NCI-H2227 (cell line): ENCODE data around the gene SLC43A2.
A peak's percentile ranks its signal among the peaks of the same experiment; 100 is the strongest.
"Not testable (repeated sequence)": the region's sequence is repeated elsewhere in the genome, so short reads cannot be mapped to it uniquely, and the experiment has no call there.

Experiments used
- DNase-seq: peaks from one replicate; lab custom pipeline; 2025; ENCODE audit not compliant: unreplicated experiment; lab: John Stamatoyannopoulos, UW

Gene SLC43A2

DNA sequence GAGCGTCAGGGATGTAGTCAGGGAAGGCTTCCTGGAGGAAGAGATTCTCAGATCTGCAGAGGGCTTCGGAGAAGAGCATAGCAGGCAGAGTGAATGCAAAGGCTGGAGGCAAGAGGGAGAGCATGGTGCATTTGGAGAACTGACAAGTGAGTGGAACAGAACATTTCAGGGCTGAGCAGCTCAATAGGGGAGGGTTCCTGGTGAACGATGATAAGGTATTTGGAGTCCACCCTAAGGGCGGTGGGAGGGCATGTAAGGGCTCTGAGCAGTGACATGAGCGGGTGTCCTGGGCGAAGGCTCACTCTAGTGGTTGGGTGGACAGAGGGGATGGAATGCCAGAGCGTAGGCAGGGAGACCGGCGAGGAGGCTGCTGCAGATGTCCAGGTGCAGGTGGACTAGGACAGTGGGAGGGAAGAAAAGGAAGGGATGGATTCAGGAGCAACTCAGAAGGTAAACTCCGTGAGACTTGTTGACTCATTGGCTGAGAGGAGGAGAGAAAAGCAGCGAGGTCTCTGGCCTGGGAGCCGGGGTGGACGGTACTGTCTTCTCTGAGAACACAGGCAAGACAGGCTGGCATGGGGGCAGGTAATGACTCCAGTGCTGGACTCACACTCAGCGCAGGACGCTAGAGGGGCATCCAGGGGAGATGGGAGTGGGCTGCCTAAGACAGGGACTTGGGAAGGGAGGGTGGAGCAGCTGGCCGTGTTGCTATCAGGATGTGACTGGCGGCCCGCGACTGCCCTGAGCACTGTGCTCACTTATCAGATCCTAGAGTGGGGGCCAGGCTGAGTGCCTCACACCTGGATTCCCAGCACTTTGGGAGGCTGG is 64.6 kb downstream of the SLC43A2 start:
- no peak for DNase-seq

DNA sequence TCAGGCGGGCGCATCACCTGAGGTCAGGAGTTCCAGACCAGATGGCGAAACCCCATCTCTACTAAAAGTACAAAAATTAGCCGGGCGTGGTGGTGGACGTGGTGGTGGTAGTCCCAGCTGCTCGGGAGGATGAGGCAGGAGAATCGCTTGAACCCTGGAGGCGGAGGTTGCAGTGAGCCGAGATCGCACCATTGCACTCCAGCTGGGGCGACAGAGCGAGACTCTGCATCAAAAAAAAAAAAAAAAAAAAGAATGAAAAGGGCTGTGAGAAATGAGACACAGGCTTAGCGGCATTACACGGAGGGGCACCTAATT is 65.2 kb downstream of the SLC43A2 start:
- not testable (repeated sequence) for DNase-seq

DNA sequence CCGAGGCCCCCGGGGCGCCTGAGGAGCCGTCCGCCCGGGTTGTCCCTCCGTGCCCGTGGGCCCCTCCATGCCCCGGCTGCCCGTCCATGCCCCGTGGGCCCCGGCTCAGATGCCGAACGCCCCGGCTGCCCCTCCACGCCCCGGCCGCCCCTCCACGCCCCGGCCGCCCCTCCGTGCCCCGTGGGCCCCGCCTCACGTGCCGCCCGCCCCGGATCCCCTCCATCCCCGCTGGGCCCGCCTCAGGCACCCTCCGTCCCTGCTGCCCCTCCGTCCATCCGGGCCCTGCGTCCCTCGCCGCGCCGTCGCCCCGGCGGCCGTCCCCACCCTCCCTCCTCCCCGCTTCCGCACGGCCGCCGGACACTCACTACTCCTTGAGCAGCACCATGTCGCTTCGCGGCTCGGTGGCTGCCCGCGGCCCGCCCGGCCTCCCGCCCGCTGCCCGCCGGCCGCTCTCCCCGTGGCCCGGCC is 66.4 kb downstream of the SLC43A2 start:
- DNase-seq, result peak; percentile 66

DNA sequence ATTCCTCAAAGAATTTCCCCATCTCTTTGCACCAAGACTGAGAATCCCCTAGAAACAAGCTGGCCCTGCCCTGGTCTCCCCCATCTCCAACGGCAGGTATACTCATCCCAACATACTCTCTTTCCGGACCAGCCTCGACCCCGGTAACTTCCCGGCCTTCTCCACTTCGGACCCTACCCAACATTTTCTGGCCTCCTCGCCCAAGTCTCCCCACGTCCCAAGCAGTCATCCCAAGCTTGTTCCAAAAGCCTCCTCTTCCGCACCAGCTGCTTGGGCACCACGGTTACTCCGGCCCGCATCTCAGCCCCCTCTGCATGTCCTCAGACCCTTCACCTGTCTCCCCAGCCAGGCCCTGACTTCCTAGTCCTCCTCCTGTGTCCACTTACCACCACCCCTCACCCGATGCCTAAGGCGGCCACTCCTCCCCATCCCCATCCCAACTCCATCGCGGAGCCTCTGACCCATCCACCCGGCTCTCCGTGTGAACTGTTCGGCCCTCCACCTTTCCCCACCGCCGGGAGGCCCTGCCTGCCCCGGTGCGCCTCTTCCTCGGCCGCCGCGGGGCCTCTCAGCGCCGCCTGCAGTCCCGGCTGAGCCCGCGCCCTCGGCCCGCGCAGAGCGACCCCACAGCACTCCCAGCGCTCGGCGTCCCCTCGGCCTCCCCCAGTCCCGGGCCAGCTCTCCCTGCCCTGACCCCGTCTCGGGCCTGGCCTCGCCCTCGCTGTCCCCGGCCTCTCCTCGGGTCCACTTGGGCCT is 67.0 kb downstream of the SLC43A2 start:
- peak; percentile 18 for DNase-seq

DNA sequence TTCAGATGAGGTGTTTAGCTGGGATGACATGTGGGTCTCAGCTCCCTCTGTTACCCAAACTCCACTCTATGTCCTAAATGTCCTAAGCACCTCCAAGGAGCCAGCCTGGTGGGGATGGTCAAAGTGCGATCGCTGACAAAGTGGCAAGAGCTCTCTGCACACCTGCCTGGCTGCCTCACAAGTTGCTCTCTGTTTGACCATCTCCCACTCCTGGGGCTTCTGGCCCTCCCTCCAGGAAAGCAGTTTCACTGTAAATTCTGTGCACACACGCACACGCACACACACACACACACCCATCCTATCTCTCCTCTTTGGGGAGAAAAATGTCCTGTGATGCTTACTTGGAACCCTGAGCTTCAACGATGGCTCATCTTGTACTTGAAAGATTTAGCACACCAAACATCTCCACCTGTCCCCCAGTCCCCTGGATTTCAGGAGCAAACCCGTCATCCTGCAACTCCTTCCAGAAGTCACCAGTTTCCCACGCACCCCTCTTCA is 67.7 kb downstream of the SLC43A2 start:
- DNase-seq, result no peak

DNA sequence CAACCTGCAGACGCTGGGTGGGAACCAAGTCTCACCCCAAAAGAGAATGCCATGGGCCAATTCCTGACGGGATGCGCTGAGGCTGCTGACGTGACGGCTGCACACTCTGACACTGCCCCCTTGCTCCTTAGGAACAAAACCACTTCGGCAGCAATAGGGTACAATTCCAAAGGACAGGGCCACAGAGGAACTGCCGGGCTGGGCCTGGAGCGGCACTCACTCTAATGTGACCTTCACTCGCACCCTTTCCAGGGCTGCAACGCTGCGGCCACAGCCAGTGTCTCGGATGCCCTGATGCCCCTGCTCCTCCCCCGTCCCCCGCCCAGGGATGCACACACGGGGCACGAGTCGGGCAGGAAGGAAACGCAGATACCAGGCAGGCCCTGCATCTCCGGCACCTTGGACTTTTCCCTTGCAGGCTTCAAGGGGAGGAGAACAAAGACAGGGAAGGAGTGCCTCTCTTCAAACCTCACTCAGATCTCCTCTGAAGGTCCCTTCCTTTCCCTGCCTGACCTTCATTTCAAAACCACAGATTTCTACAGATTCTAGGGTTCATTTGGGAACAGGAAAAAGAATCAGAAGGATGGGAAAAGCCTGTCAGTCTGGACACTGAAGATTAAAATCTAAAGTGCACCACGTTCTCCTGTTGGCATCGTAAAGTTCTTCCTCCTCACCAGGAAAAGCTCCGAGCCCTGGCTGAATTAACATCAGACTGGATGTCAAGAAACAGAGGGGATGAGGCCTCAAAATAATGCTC is 68.4 kb downstream of the SLC43A2 start:
- DNase-seq, result no peak

DNA sequence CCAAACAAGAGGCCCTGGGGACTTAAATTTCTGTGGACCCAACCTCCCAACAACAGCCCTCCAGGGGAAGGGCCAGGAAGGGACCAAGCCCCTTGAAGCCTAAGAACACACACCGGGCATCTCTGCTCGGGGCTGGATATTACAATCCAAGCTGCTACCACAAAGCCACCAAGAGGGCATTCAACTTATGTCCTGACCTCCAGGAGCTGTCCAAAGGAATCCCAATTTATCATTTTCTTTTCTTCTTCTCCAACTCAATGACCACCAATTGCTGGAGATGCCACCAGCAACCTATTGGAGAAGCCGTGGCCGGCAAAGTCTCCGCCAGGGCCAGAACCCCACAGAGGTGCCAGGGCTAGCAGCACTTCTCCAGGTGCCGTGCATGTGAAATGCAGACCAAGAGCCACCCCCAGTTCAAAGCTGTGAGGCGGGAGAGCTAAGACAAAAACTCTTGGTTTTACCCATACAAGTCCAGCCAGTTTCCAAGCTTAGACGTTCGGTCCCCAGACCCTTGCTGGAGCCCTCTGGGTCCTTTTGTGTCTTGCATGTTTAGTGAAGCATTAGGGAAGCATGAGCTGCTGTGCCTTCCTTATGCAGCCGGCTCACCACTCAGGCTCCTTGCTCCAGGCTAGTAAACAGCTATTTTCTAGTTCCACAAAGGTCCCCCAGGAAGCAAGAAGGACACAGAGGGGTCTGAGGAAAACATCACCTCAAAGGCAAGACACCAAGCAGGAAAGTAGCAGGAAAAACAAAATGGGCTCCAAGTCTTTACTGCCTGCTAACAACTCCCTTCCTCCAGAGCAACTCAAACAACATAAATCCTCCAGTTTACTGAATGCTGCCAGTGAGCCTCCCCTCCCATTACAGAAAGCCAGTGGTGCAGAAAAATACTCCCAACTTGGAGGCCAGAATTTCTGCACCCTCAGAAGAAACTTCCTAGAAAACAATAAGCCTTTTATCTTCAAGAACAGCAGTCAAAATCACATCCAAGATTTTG is 69.3 kb downstream of the SLC43A2 start:
- DNase-seq, result no peak

DNA sequence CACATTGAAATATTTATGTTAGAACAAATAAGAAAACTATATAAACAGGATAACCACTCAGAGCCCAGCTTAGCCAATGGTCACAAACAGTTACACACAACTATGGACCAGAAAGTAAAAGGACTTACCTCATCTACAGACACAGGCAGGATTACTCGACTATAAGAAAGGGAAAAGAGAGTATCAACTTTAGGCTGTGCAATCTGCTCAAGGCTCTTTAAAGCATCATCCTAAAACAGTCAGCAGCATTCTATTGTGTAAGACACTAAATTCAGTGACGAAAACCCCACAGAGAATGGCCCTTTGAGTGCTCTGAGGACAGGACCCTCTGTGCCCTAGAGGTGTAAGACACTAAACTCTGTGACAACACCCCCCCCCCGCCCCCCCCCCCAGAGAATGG is 70.2 kb downstream of the SLC43A2 start:
- DNase-seq, result no peak

DNA sequence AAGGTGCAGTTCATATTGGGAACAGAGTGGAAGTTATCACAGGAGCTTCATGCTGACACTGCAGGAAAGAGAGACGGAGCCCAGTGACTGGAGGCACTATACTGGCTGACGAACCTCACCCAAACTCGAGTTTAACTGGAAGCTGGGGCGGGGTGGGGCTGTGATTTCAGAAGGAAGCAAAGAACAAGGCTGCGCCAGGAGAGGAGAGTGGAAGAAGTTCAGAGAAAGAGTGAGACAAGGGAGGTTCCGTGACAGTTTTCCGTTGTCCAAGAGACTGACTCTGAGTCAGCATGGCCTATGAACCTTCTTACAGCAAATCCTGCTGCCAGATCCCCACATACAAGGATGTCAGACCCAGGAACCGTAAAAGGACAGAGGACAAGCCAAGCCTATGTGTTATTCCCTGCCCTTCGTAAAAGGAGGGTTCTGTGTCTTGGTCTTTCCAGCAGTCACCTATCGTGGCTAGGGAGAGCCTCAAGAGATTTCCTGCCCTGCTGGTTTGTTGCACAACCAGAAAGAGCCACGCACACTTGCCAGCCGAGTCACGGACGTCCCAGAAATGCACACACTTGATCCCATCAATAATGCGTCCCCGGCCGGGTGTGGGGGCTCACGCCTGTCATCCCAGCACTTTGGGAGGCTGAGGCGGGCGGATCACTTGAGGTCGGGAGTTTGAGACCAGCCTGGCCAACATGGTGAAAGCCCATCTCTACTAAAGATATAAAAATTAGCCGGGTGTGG is 71.1 kb downstream of the SLC43A2 start:
- no peak for DNase-seq

DNA sequence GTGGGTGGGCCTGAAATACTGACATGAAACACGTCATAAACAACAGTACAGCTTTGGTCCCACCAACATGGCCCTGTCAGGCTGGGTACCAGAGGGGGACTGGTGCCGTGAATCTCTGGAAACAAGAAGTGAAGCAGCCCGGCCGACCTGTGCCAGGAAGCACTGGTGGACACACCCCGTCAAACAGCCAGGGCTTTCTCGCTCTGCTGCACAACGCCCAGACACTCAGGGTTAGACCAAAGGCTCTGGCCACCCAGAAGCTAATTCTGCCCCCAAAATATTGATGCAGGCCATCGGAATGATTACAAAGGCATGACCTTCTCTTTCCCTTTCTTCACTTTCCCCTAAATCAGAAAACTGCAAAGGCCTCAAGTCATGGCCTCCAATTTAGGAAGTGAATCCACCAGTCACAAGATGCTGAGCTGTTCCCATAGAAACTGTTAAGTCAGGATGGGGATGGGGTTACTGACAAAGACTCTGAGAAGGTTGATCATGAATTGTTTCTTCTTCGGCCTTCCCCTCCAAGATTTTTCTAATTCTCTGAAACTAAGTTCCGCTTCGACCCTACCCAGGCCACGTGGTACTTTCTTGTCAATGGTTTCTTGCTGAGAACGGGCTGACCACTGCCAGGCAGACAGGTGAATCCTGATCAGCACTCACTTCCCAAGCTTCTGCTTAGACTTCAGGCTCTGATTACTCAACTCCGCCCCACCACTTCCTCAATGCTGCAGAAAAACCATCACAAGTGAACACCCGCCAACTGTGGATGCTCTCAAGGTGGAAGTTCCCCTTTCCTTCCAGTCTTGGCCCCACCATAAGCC is 72.8 kb downstream of the SLC43A2 start:
- no peak for DNase-seq

DNA sequence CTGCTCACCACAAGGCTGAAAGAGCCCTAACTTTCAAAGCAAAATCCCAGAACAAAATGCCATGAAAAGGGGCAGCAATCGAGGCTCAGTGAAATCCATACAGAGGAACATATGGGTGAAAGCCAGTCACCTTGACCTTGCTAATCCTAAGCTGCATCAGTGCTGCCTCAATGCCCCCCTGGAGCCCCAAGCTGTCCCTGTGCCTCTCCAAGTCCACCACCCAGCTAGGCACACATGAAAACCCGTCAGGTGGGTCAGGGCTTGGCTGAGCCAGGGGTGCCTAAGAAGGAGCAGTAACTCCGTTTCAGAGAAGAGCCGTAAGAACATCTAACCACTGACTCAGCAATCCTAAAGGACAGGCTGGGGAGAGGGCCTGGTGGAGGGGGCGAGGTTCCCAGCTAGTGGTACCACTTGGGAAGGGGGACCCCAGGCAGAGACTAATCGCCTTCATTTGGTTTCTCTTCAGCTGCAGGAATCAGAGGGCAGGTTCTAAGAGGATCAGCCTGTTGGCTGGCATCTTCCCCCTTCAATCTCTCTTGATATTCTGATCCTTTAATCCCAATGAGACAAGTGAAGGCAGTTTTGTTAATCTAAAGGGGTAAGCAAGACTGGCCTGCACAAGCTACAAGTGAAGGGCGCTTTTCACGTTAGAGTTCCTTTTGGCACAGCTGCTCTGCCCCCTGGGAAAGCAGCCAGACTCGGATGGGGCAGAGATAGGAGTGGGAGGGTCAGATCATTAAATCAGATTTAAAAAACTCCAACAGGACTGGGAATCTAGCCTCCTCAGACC is 73.7 kb downstream of the SLC43A2 start:
- no peak for DNase-seq

DNA sequence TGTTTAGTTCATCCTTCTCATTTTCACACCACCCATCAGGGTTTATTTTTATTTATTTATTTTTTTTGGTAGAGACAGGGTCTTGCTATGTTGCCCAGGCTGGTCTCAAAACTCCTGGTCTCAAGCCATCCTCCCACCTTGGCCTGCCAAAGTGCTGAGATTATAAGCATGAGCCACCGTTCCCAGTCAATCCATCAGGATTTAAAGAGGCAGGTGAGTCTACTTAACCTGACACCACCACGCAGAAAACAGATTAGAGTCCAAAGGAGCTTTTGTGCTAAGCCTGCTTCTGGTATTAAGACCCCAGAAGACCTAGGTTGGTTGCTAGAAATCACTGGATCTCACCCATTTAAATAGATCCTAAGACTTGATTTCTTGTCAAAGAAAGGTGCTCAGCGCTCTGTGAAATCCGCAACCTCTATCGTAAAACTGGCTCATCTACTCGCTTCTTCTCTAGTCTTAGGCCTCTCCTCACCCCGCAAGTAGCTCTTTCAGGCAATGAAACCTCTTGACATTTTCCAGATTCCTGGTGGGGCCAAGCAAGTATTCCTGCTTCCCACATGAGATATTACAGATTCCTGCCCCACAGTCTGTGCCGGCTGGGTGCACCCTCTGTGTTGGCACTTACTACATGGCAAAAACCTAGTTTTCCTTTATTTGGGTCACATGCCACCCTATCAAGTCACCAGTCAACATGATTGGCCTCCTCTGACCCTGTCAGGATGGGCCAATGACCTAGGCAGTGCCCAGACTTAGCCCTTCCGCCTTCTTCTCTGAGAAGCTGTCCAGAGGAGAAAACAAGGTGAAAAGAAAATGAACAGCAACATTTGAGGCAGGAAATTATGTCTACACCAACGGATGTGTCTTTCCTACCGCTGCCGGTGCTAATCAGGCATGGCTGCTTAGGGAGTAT is 75.0 kb downstream of the SLC43A2 start:
- no peak for DNase-seq

DNA sequence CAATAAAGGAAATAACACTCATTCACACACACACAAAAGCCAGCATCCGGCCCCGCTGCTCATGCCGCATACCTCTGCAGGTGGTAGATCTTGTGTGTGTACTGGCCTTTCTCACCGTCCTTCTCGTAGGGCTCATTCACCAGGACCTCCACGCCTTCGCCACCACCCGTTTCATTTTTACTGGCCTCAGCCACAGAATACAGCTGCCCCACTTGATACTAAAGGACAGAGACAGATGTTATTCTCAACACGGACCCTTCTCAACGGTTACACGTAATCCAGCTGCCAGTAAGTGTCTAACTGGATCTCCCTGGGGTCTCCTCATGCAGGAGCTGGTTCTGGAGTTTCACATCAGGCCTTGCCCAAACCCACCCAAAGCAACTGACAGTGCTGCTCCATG is 75.7 kb downstream of the SLC43A2 start:
- no peak for DNase-seq

DNA sequence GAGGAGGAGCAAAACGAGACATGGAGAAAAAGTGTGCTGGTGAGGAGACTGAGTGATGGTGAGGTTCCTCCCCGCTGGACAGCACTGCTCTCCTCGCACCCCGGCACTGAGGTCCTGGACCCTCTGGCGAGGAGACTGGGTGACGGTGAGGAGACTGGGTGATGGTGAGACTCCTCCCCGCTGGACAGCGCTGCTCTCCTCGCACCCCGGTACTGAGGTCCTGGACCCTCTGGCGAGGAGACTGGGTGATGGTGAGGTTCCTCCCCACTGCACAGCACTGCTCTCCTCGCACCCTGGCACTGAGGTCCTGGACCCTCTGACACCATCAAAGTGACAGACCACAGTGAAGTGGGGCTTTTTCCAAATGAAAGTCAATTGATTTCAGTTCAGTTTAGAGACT is 76.9 kb downstream of the SLC43A2 start:
- no peak for DNase-seq

DNA sequence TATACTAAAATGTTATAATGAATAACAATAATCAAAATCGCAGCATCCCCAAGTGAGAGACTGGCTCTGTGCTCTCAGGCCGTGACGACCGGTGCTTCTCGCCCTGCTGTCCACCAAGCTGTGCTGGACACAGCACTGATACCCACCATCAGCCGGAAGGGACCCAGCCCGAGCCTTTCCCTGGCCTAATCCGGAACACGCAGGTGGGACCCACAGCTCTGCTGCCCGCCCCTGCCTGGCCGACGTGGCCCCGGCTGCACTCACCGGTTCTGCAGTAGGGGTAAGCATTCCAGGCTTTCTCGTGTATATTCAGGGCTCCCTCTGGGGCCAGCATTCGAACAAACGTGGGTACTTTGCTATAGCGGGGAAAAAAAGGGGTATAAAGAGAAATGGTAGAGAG is 80.6 kb downstream of the SLC43A2 start:
- no peak for DNase-seq

DNA sequence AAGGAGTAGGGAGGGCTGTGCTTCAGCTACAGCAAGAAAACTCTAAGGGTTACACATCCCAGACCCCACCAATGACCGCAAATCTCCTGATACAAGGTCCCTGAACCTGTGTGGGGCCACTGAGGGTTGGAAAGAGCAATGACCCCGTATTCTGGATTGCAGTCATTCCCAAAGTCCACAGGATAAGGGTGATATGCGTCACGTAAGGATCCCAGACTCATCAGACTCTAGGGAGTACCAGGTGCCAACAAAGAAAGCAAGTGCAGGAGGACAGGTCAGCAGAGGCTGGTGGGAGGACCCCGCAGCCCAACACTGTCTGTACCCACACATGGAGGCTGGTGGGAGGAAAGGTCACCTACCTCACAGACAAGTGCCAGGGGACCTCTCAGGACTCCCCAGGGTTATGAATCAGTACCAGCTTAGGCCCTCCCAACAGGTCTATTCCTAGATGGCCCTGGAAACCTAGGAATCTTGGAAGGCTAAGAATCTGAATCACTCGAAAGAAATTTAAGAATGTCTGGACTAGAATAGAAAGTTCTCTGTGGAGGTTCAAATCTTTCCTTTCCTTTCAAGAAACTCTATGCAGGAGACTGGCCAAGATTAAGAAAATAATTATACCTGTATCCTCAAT is 82.2 kb downstream of the SLC43A2 start:
- DNase-seq, result no peak

DNA sequence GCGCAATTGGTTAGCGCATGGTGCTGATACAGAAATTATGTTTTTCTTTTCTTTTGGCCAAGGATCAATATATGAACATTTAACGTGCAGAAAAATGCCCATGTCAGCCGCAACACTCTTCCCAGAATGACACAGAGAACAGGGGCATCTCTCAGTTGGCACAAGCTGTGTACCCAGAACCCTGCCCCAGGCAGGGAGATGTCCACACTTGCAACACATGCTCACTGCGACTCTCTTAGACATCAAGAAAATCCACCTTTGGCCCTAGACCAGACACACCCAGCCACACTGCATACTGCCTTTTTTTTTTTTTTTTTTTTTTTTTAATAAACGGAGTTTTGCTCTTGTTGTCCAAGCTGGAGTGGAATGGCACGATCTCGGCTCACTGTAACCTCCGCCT is 83.0 kb downstream of the SLC43A2 start:
- no peak for DNase-seq
